ENCODE data around the gene KRTAP1-4. TPM values are rescaled to one million over a fixed set of nuclear protein-coding genes. Genes with fewer than 3 reads are reported as not detected.

Gene KRTAP1-4, protein sequence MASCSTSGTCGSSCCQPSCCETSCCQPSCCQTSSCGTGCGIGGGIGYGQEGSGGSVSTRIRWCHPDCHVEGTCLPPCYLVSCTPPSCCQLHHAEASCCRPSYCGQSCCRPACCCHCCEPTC
- not detected in 2 replicates for total RNA-seq
- not detected in 2 replicates for polyA plus RNA-seq
- polyA plus RNA-seq (2011; cell fraction: cytosol; rRNA removed) = not detected in 2 replicates
- polyA plus RNA-seq (2011; cell fraction: nucleus; rRNA removed) = not detected in 2 replicates
- not detected in 2 replicates for polyA plus RNA-seq (2012)
- not detected in 2 replicates for polyA minus RNA-seq
- not detected for polyA minus RNA-seq (2011; cell fraction: cytosol; rRNA and poly(A)+ RNA removed)
- polyA minus RNA-seq (2011; cell fraction: nucleus; rRNA and poly(A)+ RNA removed) = not detected in 2 replicates
- Bru-seq, nascent RNA = not detected
- BruChase-seq, experiment 1, labeled RNA remaining after a 6-hour chase = not detected
- not detected for BruChase-seq, experiment 2, labeled RNA remaining after a 2-hour chase
- long read RNA-seq = 0 reads

DNA sequence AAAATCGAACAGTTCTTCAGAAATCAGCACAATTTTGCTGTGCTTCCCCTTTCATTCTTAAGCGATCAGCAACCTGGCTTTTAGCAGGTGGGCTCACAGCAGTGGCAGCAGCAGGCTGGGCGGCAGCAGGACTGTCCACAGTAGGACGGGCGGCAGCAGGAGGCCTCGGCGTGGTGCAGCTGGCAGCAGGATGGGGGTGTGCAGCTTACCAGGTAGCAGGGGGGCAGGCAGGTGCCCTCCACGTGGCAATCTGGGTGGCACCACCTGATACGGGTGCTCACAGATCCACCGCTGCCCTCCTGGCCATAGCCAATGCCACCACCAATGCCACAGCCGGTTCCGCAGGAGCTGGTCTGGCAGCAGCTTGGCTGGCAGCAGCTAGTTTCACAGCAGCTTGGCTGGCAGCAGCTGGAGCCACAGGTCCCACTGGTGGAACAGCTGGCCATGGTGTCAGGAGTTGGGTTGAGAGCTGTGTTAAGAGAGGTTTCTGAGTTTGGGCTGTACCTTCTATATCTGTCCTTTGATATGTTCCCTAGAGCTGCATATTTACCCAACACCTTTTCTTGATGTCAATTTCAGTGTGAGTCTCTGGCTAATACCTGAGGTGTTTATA lies at the start of gene KRTAP1-4:
KRTAP1-4 (minus strand) TSS at position 563 of the 613 bp plus-strand sequence; CDS start at position 446, 117 bp downstream.
- Histone ChIP-seq H4K20me1 (replicated peaks; ENCODE audit: control insufficient read depth, extremely low read depth, insufficient read depth, low read length) (no peaks in the 10 kb centered on the region), H3K4me2 (ENCODE audit: insufficient read depth, low read length) (no peak within 1 kb of the TSS), H3K9me3 (replicated peaks; ENCODE audit: control insufficient read depth, insufficient read depth, low read length) (no peaks in the 10 kb centered on the region), H3K4me3 (replicated peaks in 1 of 3; ENCODE audit: insufficient read depth in 1 of 3, low read depth in 1 of 3, low read length in 3 of 3) (no peak within 1 kb of the TSS), H3K36me3 (ENCODE audit: control insufficient read depth in 2 of 2, extremely low read depth in 1 of 2, insufficient read depth in 2 of 2, low read length in 2 of 2) (no peaks in the 10 kb centered on the region), H3K27ac (ENCODE audit: insufficient read depth, low read depth, low read length) (no peak within 1 kb of the TSS), H3K9me1 (replicated peaks; ENCODE audit: control insufficient read depth, extremely low read depth, insufficient read depth, low read length) (no peaks in the 10 kb centered on the region), H3K9ac (replicated peaks; ENCODE audit: extremely low read depth, insufficient read depth, low read length) (no peak within 1 kb of the TSS), H3K4me1 (ENCODE audit: control insufficient read depth, extremely low read depth, insufficient read depth, low read length) (no peaks in the 10 kb centered on the region), H3K27me3 (ENCODE audit: control insufficient read depth in 2 of 2, insufficient read depth in 2 of 2, low read length in 2 of 2) (peaks cover 2% of the 10 kb centered on the region in 2 experiments), H2AFZ (ENCODE audit: low read depth, low read length) (no peak within 1 kb of the TSS), H3K79me2 (ENCODE audit: control insufficient read depth, insufficient read depth, low read length) (no peaks in the 10 kb centered on the region)
- dilution Hi-C loops (cut with MboI; ENCODE audit: extremely low pct_ligation_motif_present, low sequenced_read_pairs) (no loop called here), intact Hi-C loops (cut with micrococcal nuclease) (loop anchor here (10.0 kb wide), 1 partner anchor 755 kb away; no protein-coding TSS in a partner anchor)
- TF ChIP-seq MYC (IDR thresholded peaks at IDR 0.05; ENCODE audit: low read depth, low read length) = no peak
- TF ChIP-seq JUN (IDR thresholded peaks at IDR 0.05; ENCODE audit: borderline replicate concordance, insufficient read depth, insufficient read length, low read depth) = no peak
- no peak for TF ChIP-seq EZH2 (IDR thresholded peaks at IDR 0.05; ENCODE audit: borderline replicate concordance, low read depth, low read length, severe bottlenecking)
- TF ChIP-seq FOS (IDR thresholded peaks at IDR 0.05; ENCODE audit: borderline replicate concordance, insufficient read depth, low read length) = no peak
- TF ChIP-seq GATA2 (IDR thresholded peaks at IDR 0.05; ENCODE audit: insufficient read depth, insufficient read length, low read depth, low read length) = no peak
- no peak for TF ChIP-seq POLR2AphosphoS5 (IDR thresholded peaks at IDR 0.05; ENCODE audit: insufficient read depth, low read depth, low read length)
- TF ChIP-seq, protein P1, sequence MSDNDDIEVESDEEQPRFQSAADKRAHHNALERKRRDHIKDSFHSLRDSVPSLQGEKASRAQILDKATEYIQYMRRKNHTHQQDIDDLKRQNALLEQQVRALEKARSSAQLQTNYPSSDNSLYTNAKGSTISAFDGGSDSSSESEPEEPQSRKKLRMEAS (IDR thresholded peaks at IDR 0.05; ENCODE audit: insufficient read depth, insufficient read length) = no peak
- no peak for TF ChIP-seq POLR2A (IDR thresholded peaks at IDR 0.05; ENCODE audit: low read depth, low read length)
- BruUV-seq (replicated peaks) = no TSS peak
- FAIRE-seq (no peak), DNase-seq (ENCODE audit: low read depth, low spot score) (no peak)
- CTCF ChIA-PET = interaction anchor here (1.1 kb wide), 1 partner anchor 40 kb away, joined by 3 read pairs; no protein-coding TSS in a partner anchor
- POLR2A ChIA-PET = no interaction called here

Measured in endothelial cell of umbilical vein (primary cell).